ENCODE measurements around the gene RGP1. TPM values are rescaled to one million over a fixed set of nuclear protein-coding genes. Genes with fewer than 3 reads are reported as not detected.
A peak's percentile ranks its signal among the peaks of the same experiment; 100 is the strongest.

RGP1 gene
- total RNA-seq, 1 donor from 2014 or later = 24.8 TPM

DNA sequence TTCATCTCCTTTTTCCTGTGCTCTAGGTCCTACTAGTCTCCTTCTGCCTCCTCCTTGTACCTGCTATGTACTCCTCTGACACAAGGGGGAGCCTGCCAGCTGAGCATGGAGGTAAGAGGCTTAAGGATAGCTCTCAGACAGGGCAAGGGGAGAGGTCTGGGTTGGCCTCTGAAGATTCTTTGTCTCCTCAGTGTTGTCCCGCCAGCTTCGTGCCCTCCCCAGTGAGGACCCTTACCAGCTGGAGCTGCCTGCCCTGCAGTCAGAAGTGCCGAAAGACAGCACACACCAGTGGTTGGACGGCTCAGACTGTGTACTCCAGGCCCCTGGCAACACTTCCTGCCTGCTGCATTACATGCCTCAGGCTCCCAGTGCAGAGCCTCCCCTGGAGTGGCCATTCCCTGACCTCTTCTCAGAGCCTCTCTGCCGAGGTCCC, 12.9 kb upstream of the RGP1 start:
- Histone ChIP-seq H3K27ac (peak overlapping the region in 1 of 2 donors; percentile 27), H3K36me3 (peaks cover 63 to 67% of the 10 kb centered on the region in 2 donors), H3K4me3 (no peak overlapping the region), H3K4me1 (peaks cover 10 to 21% of the 10 kb centered on the region in 2 donors), H3K27me3 (no peaks in the 10 kb centered on the region), H3K9me3 (no peaks in the 10 kb centered on the region)
- peak in 1 of 2 donors; percentile 83 for DNase-seq (ENCODE audit: low spot score in 2 of 2)
- TF ChIP-seq, protein P1, sequence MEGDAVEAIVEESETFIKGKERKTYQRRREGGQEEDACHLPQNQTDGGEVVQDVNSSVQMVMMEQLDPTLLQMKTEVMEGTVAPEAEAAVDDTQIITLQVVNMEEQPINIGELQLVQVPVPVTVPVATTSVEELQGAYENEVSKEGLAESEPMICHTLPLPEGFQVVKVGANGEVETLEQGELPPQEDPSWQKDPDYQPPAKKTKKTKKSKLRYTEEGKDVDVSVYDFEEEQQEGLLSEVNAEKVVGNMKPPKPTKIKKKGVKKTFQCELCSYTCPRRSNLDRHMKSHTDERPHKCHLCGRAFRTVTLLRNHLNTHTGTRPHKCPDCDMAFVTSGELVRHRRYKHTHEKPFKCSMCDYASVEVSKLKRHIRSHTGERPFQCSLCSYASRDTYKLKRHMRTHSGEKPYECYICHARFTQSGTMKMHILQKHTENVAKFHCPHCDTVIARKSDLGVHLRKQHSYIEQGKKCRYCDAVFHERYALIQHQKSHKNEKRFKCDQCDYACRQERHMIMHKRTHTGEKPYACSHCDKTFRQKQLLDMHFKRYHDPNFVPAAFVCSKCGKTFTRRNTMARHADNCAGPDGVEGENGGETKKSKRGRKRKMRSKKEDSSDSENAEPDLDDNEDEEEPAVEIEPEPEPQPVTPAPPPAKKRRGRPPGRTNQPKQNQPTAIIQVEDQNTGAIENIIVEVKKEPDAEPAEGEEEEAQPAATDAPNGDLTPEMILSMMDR (IDR thresholded peaks at IDR 0.05) = peak; percentile 73 to 82 (median 81)
- intact Hi-C loops (cut with DNase I) = loop anchor here (5.0 to 10.0 kb wide), 2 partner anchors 146 to 621 kb away; partner anchors contain the start of gene ATOSB

GRCh38 chr9:35737143-35737542, 11.9 kb upstream of the RGP1 start:
- Histone ChIP-seq H3K27me3 (no peaks in the 10 kb centered on the region), H3K4me1 (peaks cover 10 to 21% of the 10 kb centered on the region in 2 donors), H3K36me3 (peaks cover 71 to 74% of the 10 kb centered on the region in 2 donors), H3K4me3 (no peak overlapping the region), H3K9me3 (no peaks in the 10 kb centered on the region), H3K27ac (no peak overlapping the region)
- TF ChIP-seq, protein P1 (IDR thresholded peaks at IDR 0.05) = no peak
- DNase-seq (ENCODE audit: low spot score in 2 of 2) = no peak
- intact Hi-C loops (cut with DNase I) = loop anchor here (5.0 to 10.0 kb wide), 2 partner anchors 145 to 622 kb away; partner anchors contain the start of gene ATOSB

GRCh38 chr9:35738186-35738585, 10.9 kb upstream of the RGP1 start:
- no peaks in the 10 kb centered on the region for H3K9me3 ChIP-seq
- no peak overlapping the region for H3K4me3 ChIP-seq
- peaks cover 10 to 19% of the 10 kb centered on the region in 2 donors for H3K4me1 ChIP-seq
- intact Hi-C loops (cut with DNase I) = loop anchor here (5.0 to 10.0 kb wide), 2 partner anchors 144 to 623 kb away; partner anchors contain the start of gene ATOSB
- TF ChIP-seq, protein P1 (IDR thresholded peaks at IDR 0.05) = no peak
- H3K36me3 ChIP-seq = peaks cover 74 to 83% of the 10 kb centered on the region in 2 donors
- H3K27me3 ChIP-seq = no peaks in the 10 kb centered on the region
- DNase-seq (ENCODE audit: low spot score in 2 of 2) = no peak
- H3K27ac ChIP-seq = no peak overlapping the region

DNA sequence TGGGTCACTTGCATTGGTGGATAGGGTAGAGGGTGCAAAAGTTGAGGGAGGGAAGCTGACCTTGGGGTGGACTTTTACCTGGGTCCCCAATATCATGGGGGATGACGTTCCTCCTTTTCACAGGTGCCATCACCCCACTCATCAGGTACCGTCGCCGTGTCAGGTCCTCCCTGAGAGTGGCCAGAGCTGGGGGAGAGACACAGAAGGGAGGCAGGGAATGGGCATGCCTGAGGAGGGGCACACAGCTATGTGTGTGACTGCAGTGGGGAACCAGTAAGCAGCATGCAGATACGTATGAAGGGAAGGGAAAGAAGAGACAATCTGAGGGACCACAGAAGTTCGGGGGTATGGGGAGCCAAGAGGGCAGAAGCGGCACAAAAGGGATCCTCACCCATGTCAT, 10.2 kb upstream of the RGP1 start:
- intact Hi-C loops (cut with DNase I) = loop anchor here (5.0 to 10.0 kb wide), 2 partner anchors 143 to 624 kb away; partner anchors contain the start of gene ATOSB
- no peak for DNase-seq (ENCODE audit: low spot score in 2 of 2)
- H3K27me3 ChIP-seq = no peaks in the 10 kb centered on the region
- no peak overlapping the region for H3K4me3 ChIP-seq
- peaks cover 2 to 11% of the 10 kb centered on the region in 2 donors for H3K4me1 ChIP-seq
- no peak overlapping the region for H3K27ac ChIP-seq
- TF ChIP-seq, protein P1 (IDR thresholded peaks at IDR 0.05) = no peak
- peaks cover 82 to 90% of the 10 kb centered on the region in 2 donors for H3K36me3 ChIP-seq
- no peaks in the 10 kb centered on the region for H3K9me3 ChIP-seq

DNA sequence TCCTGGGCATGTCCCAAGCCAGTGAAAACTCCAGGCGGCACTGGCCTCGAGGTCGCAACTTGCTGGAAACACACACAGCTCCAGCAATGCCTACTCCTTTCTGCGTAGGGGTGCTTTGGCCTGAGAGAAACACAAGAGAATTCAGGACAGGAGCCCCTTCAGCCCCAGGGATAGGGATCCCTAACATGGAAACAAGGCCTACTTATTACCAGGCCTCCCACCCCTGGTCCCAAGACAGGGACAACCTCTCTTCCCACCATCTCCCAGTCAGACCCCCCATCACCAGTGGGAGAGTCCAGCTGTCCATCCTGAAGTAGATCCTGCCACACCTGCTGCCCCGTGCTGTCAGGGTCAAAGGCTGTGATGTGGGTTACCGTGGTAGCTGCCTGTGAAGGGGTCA, 8.8 kb upstream of the RGP1 start:
- no peak overlapping the region for H3K27ac ChIP-seq
- peaks cover 84 to 91% of the 10 kb centered on the region in 2 donors for H3K36me3 ChIP-seq
- no peaks in the 10 kb centered on the region for H3K9me3 ChIP-seq
- TF ChIP-seq, protein P1 (IDR thresholded peaks at IDR 0.05) = no peak
- no peaks in the 10 kb centered on the region for H3K27me3 ChIP-seq
- H3K4me1 ChIP-seq = peaks cover 0 to 13% of the 10 kb centered on the region in 2 donors
- DNase-seq (ENCODE audit: low spot score in 2 of 2) = no peak
- H3K4me3 ChIP-seq = no peak overlapping the region
- intact Hi-C loops (cut with DNase I) = no loop called here
